ENCODE measurements around the gene PPP3CA. TPM values are rescaled to one million over a fixed set of nuclear protein-coding genes. Genes with fewer than 3 reads are reported as not detected.
A peak's percentile ranks its signal among the peaks of the same experiment; 100 is the strongest.

PPP3CA gene
- total RNA-seq, 8 experiments from 2014 or later: 18.6 to 68.7 (median 22.6) TPM

GRCh38 chr4:101042847-101043246, 304.5 kb downstream of the PPP3CA start:
- no peaks in the 10 kb centered on the region for H3K4me1 ChIP-seq (replicated peaks in 1 of 2)
- no peak overlapping the region for H3K27ac ChIP-seq
- no peak for ATAC-seq (replicated peaks in 6 of 8)
- in situ Hi-C loops (cut with MboI; ENCODE audit: low pct_unique_long_range_greater_than_20kb in 2 of 9, low sequenced_read_pairs in 9 of 9, unreplicated experiment in 9 of 9): no loop called here
- H3K4me3 ChIP-seq: no peak overlapping the region
- WGBS, 10 experiments: 70 to 100% (median 85%) methylated on average over 1 of the region's 1 CpG

- H3K4me3 ChIP-seq: no peak overlapping the region
- WGBS, 10 experiments: 67 to 100% (median 94%) methylated on average over 1 to 2 of the region's 2 CpGs; no CpG with 5 or more reads in 1 of the 10 experiments
- no peak overlapping the region for H3K27ac ChIP-seq
- no peaks in the 10 kb centered on the region for H3K4me1 ChIP-seq (replicated peaks in 1 of 2)
- in situ Hi-C loops (cut with MboI; ENCODE audit: low pct_unique_long_range_greater_than_20kb in 2 of 9, low sequenced_read_pairs in 9 of 9, unreplicated experiment in 9 of 9): no loop called here
- no peak for ATAC-seq (replicated peaks in 6 of 8)
These were observed 306.6 kb downstream of the PPP3CA start for GRCh38 chr4:101040776-101041175.

DNA sequence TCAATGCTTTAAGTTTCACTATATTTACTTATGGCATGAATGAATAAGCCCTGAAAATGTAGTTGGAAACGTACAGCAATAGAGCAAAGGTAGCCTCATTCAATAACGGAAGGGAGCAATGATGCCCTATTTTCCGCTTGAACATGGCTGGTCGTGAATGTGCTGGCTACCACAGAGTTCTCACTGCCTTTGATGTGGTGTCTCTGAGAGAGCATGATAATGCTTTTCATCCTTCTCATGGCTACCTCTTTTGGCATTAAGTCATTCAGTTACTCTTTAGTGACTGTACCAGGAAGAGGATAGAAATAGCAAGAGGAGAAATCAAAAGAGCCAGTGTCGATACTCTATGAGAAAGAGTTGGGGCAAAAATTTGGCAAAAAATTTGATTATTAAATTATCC, 308.0 kb downstream of the PPP3CA start:
- no peak for ATAC-seq (replicated peaks in 6 of 8)
- Histone ChIP-seq H3K4me1 (replicated peaks in 1 of 2) (no peaks in the 10 kb centered on the region), H3K27ac (no peak overlapping the region), H3K4me3 (no peak overlapping the region)
- in situ Hi-C loops (cut with MboI; ENCODE audit: low pct_unique_long_range_greater_than_20kb in 2 of 9, low sequenced_read_pairs in 9 of 9, unreplicated experiment in 9 of 9): no loop called here
- 88 to 100% (median 98%) methylated on average over 1 to 5 of the region's 5 CpGs; no CpG with 5 or more reads in 4 of the 10 experiments for WGBS, 10 experiments

- in situ Hi-C loops (cut with MboI; ENCODE audit: low pct_unique_long_range_greater_than_20kb in 2 of 9, low sequenced_read_pairs in 9 of 9, unreplicated experiment in 9 of 9): no loop called here
- no peak for ATAC-seq (replicated peaks in 6 of 8)
- peaks cover 0 to under 1% of the 10 kb centered on the region in 2 donors for H3K4me1 ChIP-seq (replicated peaks in 1 of 2)
- 100% methylated on average over 1 of the region's 1 CpG; no CpG with 5 or more reads in 9 of the 10 experiments for WGBS, 10 experiments
- no peak overlapping the region for H3K27ac ChIP-seq
- no peak overlapping the region for H3K4me3 ChIP-seq
These were observed 309.4 kb downstream of the PPP3CA start for GRCh38 chr4:101037938-101038413.

DNA sequence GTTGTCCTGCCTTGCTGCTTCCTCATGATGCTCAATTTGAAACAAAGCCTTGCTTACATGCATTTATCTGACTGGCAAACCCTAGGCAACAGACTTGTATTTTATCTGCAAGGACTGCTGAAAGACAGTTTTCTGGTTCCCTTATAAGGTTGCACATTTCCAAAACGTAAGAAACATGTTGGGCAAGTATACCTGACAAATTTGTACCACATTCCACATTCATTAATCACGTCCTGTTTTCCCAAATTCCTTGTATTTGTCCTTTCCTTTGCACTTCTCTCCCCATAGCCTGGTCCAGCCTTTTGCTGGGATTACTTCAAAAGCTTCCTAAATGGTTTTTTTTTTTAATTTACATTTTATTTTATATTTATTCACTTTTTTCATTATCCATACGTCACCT, 310.1 kb downstream of the PPP3CA start:
- no peak overlapping the region for H3K4me3 ChIP-seq
- in situ Hi-C loops (cut with MboI; ENCODE audit: low pct_unique_long_range_greater_than_20kb in 2 of 9, low sequenced_read_pairs in 9 of 9, unreplicated experiment in 9 of 9): no loop called here
- peaks cover under 1 to 8% of the 10 kb centered on the region in 2 donors for H3K4me1 ChIP-seq (replicated peaks in 1 of 2)
- no peak for ATAC-seq (replicated peaks in 6 of 8)
- 67 to 100% (median 87%) methylated on average over 1 to 3 of the region's 3 CpGs for WGBS, 10 experiments
- no peak overlapping the region for H3K27ac ChIP-seq

GRCh38 chr4:101035487-101035886, 311.8 kb downstream of the PPP3CA start:
- WGBS, 10 experiments: 86 to 100% (median 100%) methylated on average over 1 to 2 of the region's 2 CpGs; no CpG with 5 or more reads in 2 of the 10 experiments
- in situ Hi-C loops (cut with MboI; ENCODE audit: low pct_unique_long_range_greater_than_20kb in 2 of 9, low sequenced_read_pairs in 9 of 9, unreplicated experiment in 9 of 9): no loop called here
- no peak for ATAC-seq (replicated peaks in 6 of 8)
- Histone ChIP-seq H3K27ac (no peak overlapping the region), H3K4me3 (no peak overlapping the region), H3K4me1 (replicated peaks in 1 of 2) (peaks cover 4 to 18% of the 10 kb centered on the region in 2 donors)

GRCh38 chr4:101033986-101034385, 313.3 kb downstream of the PPP3CA start:
- no peak for ATAC-seq (replicated peaks in 6 of 8)
- 83 to 100% (median 92%) methylated on average over 1 to 2 of the region's 3 CpGs; no CpG with 5 or more reads in 6 of the 10 experiments for WGBS, 10 experiments
- H3K4me3 ChIP-seq: no peak overlapping the region
- in situ Hi-C loops (cut with MboI; ENCODE audit: low pct_unique_long_range_greater_than_20kb in 2 of 9, low sequenced_read_pairs in 9 of 9, unreplicated experiment in 9 of 9): no loop called here
- H3K27ac ChIP-seq: no peak overlapping the region
- H3K4me1 ChIP-seq (replicated peaks in 1 of 2): peaks cover 4 to 18% of the 10 kb centered on the region in 2 donors

GRCh38 chr4:101032541-101032940, 314.8 kb downstream of the PPP3CA start:
- Histone ChIP-seq H3K4me3 (no peak overlapping the region), H3K4me1 (replicated peaks in 1 of 2) (peaks cover 4 to 18% of the 10 kb centered on the region in 2 donors), H3K27ac (no peak overlapping the region)
- no peak for ATAC-seq (replicated peaks in 6 of 8)
- in situ Hi-C loops (cut with MboI; ENCODE audit: low pct_unique_long_range_greater_than_20kb in 2 of 9, low sequenced_read_pairs in 9 of 9, unreplicated experiment in 9 of 9): no loop called here
- WGBS, 10 experiments: 24 to 100% (median 68%) methylated on average over 2 to 3 of the region's 3 CpGs

- H3K27ac ChIP-seq: no peak overlapping the region
- H3K4me3 ChIP-seq: no peak overlapping the region
- in situ Hi-C loops (cut with MboI; ENCODE audit: low pct_unique_long_range_greater_than_20kb in 2 of 9, low sequenced_read_pairs in 9 of 9, unreplicated experiment in 9 of 9): no loop called here
- ATAC-seq (replicated peaks in 6 of 8): peak in 5 of 8 experiments; percentile 25 to 72 (median 54)
- H3K4me1 ChIP-seq (replicated peaks in 1 of 2): peaks cover 4 to 18% of the 10 kb centered on the region in 2 donors
- WGBS, 10 experiments: 0 to 96% (median 56%) methylated on average over 1 to 5 of the region's 5 CpGs; no CpG with 5 or more reads in 1 of the 10 experiments
These were observed 315.4 kb downstream of the PPP3CA start for GRCh38 chr4:101031971-101032370.

DNA sequence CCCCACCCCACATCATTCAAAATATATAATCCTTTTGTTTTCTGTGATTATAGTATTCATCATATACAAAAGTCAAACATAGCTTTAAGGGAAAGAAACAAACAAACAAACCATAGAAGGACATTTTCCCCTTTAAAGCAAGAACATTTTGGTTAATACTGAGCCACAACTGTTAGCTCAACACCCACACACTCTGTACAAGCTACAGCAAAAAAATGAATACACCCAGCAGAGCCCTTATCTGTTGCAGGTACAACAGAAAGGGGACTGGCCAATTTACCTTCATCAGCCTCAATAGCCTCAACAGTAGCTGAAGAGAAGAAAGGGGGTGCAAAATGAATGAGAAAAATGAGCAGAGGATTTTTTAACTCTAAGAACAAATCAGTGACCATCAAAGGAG, 318.4 kb downstream of the PPP3CA start:
- Histone ChIP-seq H3K4me3 (no peak overlapping the region), H3K27ac (no peak overlapping the region), H3K4me1 (replicated peaks in 1 of 2) (peaks cover 4 to 18% of the 10 kb centered on the region in 2 donors)
- ATAC-seq (replicated peaks in 6 of 8): no peak
- in situ Hi-C loops (cut with MboI; ENCODE audit: low pct_unique_long_range_greater_than_20kb in 2 of 9, low sequenced_read_pairs in 9 of 9, unreplicated experiment in 9 of 9): no loop called here

DNA sequence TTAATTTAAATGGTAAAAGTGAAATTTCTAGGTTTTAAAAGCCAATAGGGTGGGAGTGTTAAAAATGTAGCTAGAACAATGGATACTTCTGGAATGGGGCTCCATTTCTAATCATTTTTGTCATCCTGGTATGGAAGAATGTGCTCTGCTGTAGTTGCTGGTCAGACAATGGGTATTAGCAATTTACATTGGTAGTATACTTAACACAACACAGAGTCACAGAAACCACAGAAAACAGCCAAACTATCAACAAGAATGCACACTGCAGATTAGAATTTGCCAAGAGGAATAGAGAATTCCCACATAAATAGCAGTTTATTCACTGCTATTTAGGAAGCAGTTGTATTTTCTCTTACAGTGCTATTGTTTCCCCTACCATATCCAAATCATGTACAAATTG, 319.6 kb downstream of the PPP3CA start:
- peak in 2 of 8 experiments; percentile 25 to 56 for ATAC-seq (replicated peaks in 6 of 8)
- H3K4me3 ChIP-seq: no peak overlapping the region
- H3K27ac ChIP-seq: no peak overlapping the region
- in situ Hi-C loops (cut with MboI; ENCODE audit: low pct_unique_long_range_greater_than_20kb in 2 of 9, low sequenced_read_pairs in 9 of 9, unreplicated experiment in 9 of 9): no loop called here
- peaks cover 4 to 15% of the 10 kb centered on the region in 2 donors for H3K4me1 ChIP-seq (replicated peaks in 1 of 2)

GRCh38 chr4:101025755-101026154, 321.6 kb downstream of the PPP3CA start:
- 89 to 100% (median 94%) methylated on average over 1 to 7 of the region's 8 CpGs; no CpG with 5 or more reads in 2 of the 10 experiments for WGBS, 10 experiments
- no peak for ATAC-seq (replicated peaks in 6 of 8)
- Histone ChIP-seq H3K27ac (no peak overlapping the region), H3K4me3 (no peak overlapping the region), H3K4me1 (replicated peaks in 1 of 2) (no peaks in the 10 kb centered on the region)
- in situ Hi-C loops (cut with MboI; ENCODE audit: low pct_unique_long_range_greater_than_20kb in 2 of 9, low sequenced_read_pairs in 9 of 9, unreplicated experiment in 9 of 9): no loop called here

GRCh38 chr4:101022151-101023024, 324.9 kb downstream of the PPP3CA start:
- Histone ChIP-seq H3K27ac (no peak overlapping the region), H3K4me3 (no peak overlapping the region), H3K4me1 (replicated peaks in 1 of 2) (no peaks in the 10 kb centered on the region)
- ATAC-seq (replicated peaks in 6 of 8): no peak
- in situ Hi-C loops (cut with MboI; ENCODE audit: low pct_unique_long_range_greater_than_20kb in 2 of 9, low sequenced_read_pairs in 9 of 9, unreplicated experiment in 9 of 9): no loop called here
- WGBS, 10 experiments: 61 to 100% (median 94%) methylated on average over 1 to 7 of the region's 8 CpGs
